Suprapubic skin (tissue), 4 donors: Measurements from ENCODE around the gene SNAPIN.

Experiments
- EP300 ChIP-seq: sonication (generic); formaldehyde crosslinking; IDR thresholded peaks from one replicate; pipeline ENCODE4 v1.6.1; 2017; ENCODE audit warnings: antibody characterized with exemption
- POLR2A ChIP-seq, 2 donors: fragments of 450-650 bp; IDR thresholded peaks; one replicate each; pipeline ENCODE4 v1.6.1; 2017; ENCODE audit warnings: antibody characterized with exemption in 2 of 2, mild to moderate bottlenecking in 2 of 2, moderate library complexity in 2 of 2
- POLR2AphosphoS5 ChIP-seq, 3 donors: sonication (generic); formaldehyde crosslinking; IDR thresholded peaks; one replicate each; pipeline ENCODE4 v1.6.1; 2017; ENCODE audit warnings: antibody characterized with exemption in 3 of 3
- TF ChIP-seq, protein P1 (sequence below), 2 donors: fragments of 200-600 bp in 1 of 2; fragments of 450-650 bp in 1 of 2; sonication (generic) in 1 of 2; IDR thresholded peaks; one replicate each; pipeline ENCODE4 v1.5.1; 2016 to 2019; ENCODE audit warnings: antibody characterized with exemption in 2 of 2, mild to moderate bottlenecking in 1 of 2, moderate library complexity in 1 of 2

GRCh38 chr1:153626477-153626903 lies 32.0 kb upstream of the SNAPIN start:
- TF ChIP-seq, protein P1, sequence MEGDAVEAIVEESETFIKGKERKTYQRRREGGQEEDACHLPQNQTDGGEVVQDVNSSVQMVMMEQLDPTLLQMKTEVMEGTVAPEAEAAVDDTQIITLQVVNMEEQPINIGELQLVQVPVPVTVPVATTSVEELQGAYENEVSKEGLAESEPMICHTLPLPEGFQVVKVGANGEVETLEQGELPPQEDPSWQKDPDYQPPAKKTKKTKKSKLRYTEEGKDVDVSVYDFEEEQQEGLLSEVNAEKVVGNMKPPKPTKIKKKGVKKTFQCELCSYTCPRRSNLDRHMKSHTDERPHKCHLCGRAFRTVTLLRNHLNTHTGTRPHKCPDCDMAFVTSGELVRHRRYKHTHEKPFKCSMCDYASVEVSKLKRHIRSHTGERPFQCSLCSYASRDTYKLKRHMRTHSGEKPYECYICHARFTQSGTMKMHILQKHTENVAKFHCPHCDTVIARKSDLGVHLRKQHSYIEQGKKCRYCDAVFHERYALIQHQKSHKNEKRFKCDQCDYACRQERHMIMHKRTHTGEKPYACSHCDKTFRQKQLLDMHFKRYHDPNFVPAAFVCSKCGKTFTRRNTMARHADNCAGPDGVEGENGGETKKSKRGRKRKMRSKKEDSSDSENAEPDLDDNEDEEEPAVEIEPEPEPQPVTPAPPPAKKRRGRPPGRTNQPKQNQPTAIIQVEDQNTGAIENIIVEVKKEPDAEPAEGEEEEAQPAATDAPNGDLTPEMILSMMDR (IDR thresholded peaks at IDR 0.05), result no peak
- TF ChIP-seq POLR2A (IDR thresholded peaks at IDR 0.05), result no peak
- TF ChIP-seq EP300, result no peak
- TF ChIP-seq POLR2AphosphoS5 (IDR thresholded peaks at IDR 0.05), result no peak
